NB4 (cell line): ENCODE data around the gene SWT1.

ENCODE experiments used
- DNase-seq: peaks from one replicate; pipeline ENCODE4 v3.0.0; 2010; ENCODE audit warnings: low read depth
- H3K4me3 ChIP-seq: one replicate; pipeline ENCODE4 v1.5.1; 2011; ENCODE audit warnings: mild to moderate bottlenecking, low read depth, low read length, moderate library complexity
- CTCF ChIP-seq: IDR thresholded peaks from one replicate; pipeline ENCODE4 v1.5.1; 2012; ENCODE audit warnings: low read depth, low read length
- MAX ChIP-seq: IDR thresholded peaks from 2 replicates; pipeline ENCODE4 v1.6.1; 2011; ENCODE audit warnings: low read depth, low read length
- MYC ChIP-seq: IDR thresholded peaks from 2 replicates; pipeline ENCODE4 v1.6.1; 2011; ENCODE audit warnings: low read depth, low read length
- POLR2A ChIP-seq: IDR thresholded peaks from 2 replicates; pipeline ENCODE4 v1.6.1; 2011; ENCODE audit warnings: mild to moderate bottlenecking; ENCODE audit not compliant: insufficient read length; ENCODE audit errors: extremely low read depth

SWT1 gene

GRCh38 chr1:185267701-185268100 is 110.7 kb downstream of the SWT1 start:
- TF ChIP-seq POLR2A, result no peak
- no peak for TF ChIP-seq MAX
- no peak for TF ChIP-seq CTCF
- TF ChIP-seq MYC, result no peak
- DNase-seq, result no peak
- no peak overlapping the region for H3K4me3 ChIP-seq

- TF ChIP-seq POLR2A (no peak), MAX (no peak), MYC (no peak), CTCF (no peak)
- DNase-seq, result no peak
- no peak overlapping the region for H3K4me3 ChIP-seq
Observed at GRCh38 chr1:185268352-185268751, 111.4 kb downstream of the SWT1 start.

- DNase-seq, result no peak
- H3K4me3 ChIP-seq, result no peak overlapping the region
Observed at GRCh38 chr1:185271921-185272320, 115.0 kb downstream of the SWT1 start.

GRCh38 chr1:185279571-185279970 is 122.6 kb downstream of the SWT1 start:
- no peak for TF ChIP-seq MYC
- no peak for TF ChIP-seq MAX
- TF ChIP-seq POLR2A, result no peak
- TF ChIP-seq CTCF, result no peak
- DNase-seq, result no peak
- H3K4me3 ChIP-seq, result no peak overlapping the region

More at GRCh38 chr1:185271921-185272320, 115.0 kb downstream of the SWT1 start:
- TF ChIP-seq MAX (no peak), MYC (no peak), POLR2A (no peak), CTCF (no peak)

GRCh38 chr1:185280589-185280988 is 123.6 kb downstream of the SWT1 start:
- H3K4me3 ChIP-seq, result no peak overlapping the region
- DNase-seq, result no peak
- TF ChIP-seq MYC, result no peak
- no peak for TF ChIP-seq CTCF
- no peak for TF ChIP-seq POLR2A
- TF ChIP-seq MAX, result no peak

DNA sequence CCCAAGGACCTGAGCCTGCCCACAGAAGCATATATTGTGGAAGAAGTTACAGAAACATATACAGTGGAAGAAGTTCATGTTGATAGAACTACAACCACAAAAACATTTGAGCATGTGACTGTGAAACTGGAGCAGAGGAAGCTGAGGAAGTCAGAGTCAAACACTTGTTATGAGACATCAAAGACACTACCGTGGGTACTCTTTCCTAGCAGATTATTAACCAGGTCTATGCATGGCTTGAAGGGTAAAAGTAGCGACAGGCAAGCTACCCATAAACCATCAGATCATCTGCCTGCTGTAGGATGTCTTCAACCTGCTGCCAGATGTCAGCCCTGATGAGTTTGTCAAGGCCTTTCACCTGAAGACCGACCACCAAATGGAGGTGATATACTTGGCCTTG is 124.3 kb downstream of the SWT1 start:
- TF ChIP-seq POLR2A, result no peak
- no peak for TF ChIP-seq CTCF
- no peak for TF ChIP-seq MAX
- no peak for TF ChIP-seq MYC
- no peak overlapping the region for H3K4me3 ChIP-seq
- DNase-seq, result no peak
